Activated naive CD4-positive, alpha-beta T cell (primary cell): ENCODE data around the gene KCNQ1OT1.

Experiments used
- DNase-seq, 4 experiments: peaks; one replicate each; lab custom pipeline; 2025; lab: John Stamatoyannopoulos, UW

KCNQ1OT1 gene

DNA sequence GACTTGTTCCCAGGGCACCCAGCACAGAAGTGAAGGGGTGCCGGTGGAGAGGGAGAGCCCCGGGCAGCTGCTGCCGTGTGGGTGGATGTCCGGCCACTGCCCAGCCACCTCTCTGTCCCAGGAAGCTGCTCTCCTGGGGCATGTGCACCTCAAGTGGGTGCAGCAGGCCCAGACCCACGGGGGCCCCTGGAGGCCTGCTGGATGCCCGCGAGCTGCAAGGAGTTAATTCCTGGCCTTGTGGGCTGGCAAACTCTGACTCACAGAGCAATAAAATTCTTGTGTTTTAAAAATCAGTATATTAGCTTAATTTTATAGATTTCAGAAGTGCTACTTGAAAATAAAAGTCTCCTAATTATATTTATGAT, 37.4 kb upstream of the KCNQ1OT1 start:
- DNase-seq, result no peak

DNA sequence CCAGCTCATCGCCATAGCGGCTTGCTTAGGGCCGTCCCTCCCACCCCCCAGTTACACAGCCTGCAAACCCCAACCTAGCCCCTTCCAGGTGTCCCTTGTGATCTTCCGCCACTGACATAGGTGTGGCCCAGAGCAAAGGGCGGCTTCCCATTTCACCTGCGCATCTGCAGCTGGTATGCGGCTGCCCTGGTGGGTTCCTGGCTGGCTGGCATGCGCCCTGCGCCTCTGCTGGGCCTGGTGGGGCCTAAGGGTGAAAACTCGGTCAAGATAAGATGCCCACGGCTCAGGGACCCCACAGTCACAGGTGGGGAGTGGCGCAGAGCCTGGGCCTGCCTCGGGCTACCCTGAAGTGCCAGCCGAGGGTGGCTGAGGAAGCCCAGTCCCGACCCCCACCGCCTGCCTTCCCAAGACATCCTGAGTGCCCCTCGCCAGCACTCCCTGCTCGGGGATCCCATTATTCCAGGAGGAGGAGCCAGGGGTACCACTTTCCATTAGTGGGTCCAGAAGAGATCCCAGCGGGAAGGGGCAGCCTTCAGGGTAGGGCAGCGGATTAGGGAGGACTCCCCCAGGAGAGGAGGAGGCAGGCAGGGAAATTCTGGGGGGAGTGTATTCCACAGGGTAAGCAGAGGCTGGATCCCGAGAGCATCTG, 36.9 kb upstream of the KCNQ1OT1 start:
- no peak for DNase-seq

DNA sequence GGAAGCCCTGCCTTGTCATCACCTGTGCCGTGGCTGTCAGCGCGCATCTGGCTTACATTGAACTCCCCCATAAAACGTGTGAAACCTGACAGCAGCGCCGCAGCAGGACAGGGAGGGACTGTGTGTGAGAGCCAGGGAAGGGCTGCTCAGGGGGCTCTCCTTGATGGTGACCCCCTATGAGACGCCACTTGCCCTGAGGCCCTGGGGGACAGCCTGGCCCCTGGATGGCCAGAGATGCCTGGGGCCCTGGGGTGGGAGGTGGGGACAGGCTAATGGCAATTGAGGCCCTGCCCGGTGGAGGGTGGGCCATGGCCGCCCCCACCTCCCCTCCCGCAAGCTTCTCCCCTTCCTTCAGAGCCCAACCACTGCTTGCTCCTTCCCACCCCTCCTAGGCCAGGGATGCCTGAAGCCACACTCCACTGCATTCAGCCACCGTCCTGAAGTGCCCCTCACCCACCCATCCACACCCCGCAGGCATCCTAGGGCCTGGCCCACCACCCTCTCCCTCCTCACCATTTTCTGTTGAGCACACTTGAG, 35.3 kb upstream of the KCNQ1OT1 start:
- no peak for DNase-seq

DNA sequence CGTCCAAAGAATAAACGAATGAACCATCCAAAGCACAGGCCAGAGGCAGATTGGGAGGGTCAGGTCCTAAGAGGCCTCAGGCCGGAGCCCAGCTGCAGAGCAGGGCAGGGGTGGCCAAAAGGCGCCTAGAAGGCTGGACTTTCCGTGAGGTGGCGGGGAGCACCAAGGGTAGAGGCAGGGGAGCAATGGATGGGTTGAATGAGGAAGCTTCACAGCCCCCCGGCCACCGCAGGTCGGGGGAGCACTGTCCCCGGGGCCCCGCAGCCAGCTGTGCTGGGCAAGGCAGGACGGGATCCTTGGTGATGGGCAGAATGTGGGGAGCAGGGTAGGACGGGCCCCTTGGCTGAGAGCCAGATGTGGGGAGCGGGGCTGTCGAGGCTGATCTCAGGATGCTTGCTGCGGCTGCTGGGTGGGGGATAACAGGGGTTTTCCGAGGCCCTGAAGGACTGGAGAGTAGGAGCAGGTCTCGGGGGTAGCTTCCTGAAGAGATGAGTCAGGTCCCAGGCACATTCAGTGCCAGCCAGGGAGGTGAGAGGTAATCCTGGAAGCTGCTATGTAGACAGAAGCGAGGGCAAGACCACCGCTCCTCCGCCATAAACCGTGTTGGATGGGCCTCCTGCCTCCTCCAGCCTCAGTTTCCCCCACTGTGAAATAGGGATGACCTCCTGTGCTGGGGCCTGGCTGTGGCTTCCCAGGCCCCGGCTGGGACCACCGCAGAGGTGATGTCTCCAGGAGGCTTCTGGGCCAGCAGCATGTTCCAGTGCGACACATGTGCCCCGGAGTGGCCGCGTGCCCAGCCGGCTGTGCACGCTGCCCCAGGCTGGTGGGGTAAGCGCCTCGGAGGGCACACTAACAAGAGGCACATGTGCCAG, 34.6 kb upstream of the KCNQ1OT1 start:
- DNase-seq, result no peak

DNA sequence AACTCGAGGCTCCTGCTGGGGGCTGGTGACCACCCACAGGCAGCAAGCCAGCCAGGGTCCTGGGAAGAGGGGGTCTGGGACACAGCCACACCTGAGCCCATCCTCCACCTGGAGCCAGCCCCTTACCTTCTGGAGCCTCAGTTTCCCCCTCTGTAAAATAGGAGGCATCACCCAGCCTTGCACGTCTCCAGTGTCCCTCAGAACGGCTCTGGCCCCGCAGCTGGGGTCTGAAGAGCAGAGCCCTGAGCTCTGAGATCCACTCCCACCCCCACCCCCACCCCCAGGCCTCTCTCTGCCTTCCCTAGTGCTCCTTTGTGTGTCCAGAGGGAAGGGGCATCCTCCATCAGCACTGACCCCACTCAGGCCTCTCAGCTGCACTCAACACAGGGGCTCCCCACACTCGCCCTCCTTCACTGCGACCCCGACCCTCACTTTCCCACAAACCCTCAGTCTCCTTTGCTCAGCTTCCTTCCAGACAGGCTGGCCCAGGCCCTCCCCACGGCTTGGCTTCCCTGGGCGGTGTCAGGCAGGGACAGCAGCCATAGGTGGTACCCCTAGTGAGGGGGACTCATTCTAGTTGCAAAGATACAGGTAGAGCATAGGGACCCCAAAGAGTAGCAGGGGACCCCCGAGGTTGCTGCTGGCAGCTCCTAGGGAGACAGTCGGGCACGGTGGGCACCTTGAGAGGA, 33.3 kb upstream of the KCNQ1OT1 start:
- no peak for DNase-seq

DNA sequence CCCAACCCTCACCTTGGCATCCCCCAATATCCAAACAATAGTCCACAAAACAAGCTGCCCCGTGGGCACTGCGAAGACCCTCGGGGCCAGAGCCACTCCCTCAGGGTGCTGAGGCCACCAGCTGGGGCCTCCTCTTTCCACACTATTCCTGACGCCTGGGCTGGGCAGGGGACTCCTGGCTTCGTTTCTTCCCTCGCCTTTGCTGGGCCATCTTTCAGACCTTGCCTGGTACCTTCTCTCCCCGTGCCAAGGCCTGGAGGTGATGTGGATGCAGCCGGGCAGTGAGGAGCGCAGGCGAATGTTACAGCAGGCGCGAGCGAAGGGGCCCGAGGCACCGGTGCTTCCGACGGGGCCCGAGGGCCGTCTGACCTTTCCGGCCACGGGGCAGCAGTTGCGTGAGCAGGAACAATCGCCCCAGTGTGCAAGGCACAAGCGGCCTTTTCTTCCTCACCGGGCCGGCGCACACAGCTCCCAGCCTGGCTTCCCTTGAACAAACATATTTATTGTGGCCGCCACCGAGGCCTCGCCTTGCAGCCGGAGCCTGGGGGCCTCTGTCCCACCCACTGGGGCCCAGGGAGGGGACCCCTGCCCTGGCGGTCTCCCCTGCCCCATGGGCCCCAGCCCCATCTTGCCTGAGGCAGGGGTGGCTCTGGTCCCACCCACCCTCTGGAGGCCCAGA, 32.6 kb upstream of the KCNQ1OT1 start:
- no peak for DNase-seq

DNA sequence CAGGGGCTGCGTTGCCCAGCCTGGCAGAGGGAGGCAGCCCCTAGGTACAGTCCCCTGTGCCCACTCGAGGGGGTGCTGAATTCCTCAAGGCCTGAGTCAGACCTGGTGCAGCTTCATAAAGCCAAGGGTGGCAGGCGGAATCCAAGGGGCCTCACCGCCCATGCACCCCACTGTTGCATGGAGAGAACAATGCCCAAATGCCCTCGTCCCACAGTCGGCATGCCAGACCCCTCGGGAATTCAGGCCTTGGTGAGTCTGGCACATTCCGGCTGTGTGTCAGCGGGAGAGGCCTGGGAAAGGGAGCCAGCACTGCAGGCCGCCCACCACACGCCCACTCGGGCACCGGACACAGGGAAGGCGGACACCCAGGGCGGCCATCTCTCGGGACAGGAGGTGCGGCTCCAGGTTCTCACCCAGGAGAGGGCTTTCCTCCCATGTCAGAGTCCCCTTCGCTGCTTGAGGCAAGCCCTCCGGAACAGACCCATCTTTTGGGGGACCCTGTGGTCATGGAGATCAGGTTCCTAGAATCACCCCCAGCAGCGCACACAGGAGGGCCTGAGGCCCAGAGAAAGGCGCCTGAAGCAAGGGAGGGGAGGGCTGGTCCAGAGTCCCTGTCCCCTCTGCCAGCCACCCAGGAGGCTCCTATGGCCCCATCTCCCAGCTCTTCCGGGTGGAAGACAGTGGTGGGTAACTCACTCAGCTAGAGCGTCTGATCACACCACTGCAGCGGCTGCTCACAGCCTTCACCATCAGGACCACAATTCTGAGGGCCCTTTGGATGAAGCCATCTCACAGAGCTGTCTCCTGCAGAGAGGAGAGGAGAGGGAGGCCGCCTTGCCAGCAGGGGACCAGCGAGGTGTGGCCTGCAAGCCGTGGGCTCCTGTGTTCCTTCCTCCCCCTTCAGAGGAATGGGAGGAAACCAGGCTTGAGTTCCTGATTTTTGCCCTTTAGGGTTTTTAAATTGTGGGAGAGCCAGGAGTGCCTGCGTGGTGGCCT, 31.6 kb upstream of the KCNQ1OT1 start:
- DNase-seq, result no peak

DNA sequence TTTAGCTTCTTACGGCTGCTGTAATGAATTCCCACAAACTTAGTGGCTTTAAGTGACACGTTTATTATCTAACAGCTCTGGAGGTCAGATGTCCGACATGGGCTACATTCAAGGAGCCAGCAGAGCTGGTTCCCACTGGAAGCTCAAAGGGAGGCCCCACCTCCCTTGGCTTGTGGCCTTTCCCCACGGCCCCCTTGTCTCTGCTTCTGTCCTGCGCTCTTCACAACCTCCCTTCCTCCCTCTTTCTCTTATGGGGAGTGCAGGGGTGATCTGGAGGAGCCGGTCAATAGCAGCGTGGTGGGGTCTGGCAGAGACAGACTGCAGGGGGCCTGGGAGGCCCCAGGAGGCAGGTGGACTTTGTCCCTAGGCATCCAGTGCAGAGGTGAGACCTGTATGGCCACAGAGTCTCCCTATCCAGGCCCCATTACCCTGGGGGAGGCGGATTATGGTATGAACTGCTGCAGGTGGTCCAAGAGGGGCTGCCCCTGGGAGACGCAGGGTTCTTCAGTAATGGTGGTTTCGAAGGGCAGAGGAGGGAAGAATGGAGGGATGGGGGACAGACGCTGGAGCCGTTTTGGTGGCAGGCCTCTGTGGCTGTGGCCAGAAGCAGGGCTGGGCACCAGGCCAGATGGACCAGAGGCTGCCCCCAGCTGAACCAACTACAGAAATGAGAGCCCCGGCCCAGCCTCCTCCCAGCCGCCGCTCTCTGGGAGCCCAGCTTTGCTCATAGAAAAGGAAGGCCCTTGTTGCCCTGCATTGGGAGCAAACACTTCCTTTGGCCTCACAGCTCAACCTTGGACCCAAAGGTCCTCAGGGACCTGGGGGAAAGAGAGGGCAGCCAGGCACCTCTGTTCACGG, 30.7 kb upstream of the KCNQ1OT1 start:
- DNase-seq, result no peak

DNA sequence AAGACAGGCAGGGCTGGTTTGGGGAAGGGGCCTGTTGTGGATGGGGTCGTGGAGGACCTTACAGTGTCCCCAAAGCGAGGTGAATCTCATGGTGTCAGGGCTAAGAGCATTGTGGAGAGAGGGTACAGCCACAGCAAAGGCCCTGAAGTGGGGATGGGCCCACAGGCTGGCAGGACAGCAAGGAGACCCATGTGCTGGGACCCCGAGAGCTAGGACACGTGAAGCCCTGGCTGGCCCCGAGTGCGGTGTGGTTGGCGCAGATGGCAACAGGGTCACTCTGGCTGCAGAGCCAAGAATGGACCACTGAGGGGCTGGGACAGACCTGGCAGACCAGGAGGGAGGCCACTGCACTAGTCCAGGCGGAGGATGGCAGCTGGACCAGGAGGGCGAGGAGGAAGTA, 30.0 kb upstream of the KCNQ1OT1 start:
- DNase-seq, result no peak

DNA sequence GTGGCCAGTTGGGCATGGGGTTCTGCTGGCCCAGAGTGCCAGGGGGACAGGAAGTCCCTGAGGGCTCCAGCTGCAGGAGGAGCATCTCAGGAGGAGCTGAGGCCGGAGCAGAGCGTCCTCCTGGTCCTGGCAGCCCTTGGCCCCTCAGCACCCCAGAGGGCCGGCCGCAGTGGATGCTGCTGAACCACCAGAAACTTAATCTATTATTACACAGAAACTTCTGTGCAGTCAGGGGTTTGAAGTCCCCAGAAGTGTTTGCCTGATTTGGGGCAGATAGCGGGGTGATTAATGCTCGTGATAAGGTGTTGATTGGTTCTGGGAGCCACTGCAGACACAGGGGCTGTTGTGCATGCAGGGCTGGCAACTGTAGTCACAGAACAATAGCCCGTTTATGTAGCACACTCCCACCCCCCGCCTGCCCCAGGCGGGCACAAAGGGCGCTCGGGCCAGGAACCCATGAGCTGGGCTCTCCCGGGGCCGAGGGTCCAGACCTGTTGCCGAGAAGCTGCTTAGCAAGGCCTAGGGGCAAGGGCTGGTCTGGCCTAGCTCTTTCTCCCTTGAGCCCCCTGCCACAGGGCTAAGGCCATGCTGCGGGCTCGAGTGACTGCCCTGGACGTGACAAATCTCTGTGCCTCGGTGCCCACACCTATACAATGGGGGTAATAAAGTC, 29.0 kb upstream of the KCNQ1OT1 start:
- no peak for DNase-seq

DNA sequence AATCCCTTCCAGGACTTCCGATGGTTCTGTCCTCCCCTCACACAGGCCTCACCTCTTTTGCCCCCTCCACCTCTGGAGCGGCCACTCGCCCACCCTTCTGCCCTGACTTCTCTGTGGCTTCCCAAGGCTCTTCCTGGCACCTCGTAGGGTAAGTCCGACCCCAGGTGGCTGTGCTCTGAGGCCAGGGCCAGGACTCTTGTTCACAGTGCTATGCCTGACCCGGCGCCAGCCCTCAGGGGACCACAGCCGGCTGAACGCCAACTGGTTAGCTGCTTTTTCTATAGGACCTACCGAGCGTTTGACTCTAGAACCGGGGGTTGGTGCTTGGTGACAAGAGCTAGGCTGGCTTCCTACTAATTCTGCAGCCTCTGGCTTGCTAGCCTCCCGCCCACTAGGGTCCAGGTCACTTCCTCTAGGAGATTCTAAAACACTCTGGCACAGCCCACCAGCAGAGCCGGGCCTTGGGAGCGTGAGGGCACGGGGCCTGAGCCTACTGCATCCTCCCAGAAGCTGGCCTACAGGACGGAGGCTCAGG, 28.4 kb upstream of the KCNQ1OT1 start:
- no peak for DNase-seq

DNA sequence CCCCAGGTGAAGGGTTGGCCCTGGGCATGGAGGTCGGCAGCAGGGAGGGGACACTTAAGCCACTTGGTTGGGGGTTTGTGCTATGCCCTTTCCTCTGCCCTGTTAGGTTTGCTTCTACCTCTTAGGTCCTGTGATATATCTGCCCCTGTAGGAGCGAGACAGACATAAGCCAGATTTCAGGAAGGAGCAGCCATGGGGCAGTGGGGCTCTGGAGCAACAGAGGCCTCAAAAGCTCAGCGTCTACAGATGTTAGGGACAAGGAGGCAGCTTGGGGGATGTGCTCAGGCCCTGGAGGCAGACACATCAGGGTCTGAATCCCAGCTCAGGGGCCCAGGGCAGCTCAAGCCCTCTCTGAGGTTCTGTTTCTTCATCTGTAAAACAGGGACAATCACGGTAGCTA, 27.2 kb upstream of the KCNQ1OT1 start:
- no peak for DNase-seq

DNA sequence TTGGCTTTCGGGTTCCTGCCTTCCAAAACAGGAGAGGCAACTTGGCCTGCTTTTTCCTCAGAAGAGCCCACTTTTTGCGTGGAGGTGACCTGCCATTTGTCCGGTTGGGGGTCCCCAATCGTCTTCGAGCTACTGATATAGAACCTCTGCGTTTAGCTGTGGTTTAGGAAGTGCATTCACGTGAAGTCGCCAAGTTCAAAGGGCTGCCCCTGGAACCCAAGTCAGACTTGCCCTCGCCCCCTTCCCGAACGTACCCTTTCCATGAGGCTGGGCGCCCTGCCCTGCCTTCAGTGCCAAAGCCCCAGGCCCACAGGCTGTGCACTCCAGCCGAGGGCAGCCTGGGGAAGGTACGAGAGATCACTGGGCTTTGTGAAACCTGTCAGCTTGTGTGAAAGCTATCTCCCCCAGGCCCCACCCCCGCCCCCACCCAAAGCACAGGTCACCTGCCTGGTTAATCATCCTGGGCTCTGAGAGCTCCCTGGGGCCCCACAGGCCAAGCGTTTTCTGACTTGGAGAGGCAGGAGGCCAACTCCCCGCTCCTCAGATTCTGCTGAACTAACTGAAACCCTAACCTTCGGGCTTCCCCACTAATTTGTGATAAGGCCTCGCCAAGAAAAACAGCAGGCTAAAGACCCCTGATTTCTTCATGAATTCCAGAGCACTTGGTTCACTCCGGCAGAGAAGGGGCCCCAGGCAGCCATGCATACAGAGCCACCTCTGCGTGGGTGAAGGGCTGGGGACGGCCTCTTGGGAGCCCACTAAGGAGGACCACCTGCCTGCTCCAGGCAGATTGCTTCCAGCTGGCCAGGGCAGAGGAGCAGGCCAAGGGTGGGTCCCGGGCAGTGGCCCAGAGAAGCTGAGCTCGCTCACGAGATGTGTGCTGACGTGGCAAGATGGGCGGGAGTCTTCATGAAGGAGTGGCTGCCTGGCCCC, 25.8 kb upstream of the KCNQ1OT1 start:
- DNase-seq, result no peak

DNA sequence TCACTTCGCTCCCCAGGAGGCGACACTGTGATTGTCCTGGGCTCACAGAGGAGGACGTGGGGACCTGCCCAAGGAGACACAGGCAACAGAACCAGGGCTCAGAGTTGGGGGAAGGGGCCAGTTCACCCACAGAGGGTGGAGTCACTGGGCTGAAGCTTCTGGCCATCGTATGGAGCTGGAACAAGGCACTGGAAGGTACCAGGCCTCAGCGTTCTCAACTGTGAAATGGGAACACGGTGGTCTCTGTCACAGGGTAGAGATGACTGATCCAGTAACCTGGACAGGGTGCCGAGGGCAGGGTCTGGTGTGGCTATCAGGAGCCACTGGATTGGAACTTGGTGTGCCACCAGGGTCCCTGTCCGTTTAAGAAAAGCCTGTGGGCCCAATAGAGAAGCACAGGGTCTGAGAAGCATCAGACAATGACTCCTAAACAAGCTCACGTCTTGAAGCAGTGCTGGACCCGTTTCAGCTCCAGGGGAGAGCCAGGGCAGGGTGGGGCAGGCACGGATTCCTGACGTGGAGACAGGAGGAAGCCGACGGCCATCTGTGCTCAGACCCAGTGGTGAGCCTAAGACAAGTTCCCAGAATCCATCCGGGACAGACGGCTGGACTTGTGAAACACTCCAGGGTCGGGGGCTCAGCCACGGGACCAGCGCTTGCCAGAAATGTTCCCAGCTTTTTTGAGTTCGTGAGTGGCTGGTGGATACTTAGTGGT, 25.0 kb upstream of the KCNQ1OT1 start:
- DNase-seq, result no peak

DNA sequence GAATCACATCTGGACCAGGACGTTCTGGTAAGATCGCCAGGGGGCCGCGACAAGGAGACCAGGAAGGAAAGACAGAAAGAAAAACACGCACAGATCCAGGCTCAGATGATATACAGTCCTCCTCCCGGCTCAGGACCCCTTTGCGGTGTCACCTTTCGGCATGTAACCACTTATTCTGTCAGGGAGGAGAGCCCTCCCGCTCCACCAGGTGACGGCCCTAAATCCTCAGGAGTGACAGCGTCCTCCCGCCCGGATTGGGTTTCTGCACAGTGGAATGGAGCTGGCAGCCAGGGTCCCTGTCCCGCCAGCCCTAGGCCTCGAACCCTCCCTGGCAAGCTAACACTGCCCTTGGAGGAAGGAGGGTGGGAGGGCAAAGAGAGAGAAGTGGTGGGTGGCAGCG, 24.3 kb upstream of the KCNQ1OT1 start:
- DNase-seq, result no peak

DNA sequence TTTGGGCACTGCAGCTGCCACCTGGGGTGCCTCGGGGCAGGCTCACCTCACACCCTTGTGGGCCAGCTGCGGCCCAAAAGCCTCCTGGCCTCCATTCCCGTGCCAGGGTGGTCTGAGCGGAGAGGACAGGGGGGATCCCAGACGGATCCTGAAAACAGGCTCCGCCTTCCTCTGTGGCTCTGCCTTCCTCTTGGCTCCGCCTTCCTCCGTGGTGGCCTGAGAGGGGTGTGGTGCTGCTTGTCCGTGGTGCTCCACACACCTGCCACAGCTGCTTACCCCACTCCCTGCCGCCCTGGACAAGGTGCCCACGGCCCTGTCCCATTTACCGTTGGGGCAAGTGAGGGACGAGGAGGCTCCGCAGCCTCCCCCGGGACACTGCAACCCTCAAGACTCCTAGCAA, 23.2 kb upstream of the KCNQ1OT1 start:
- no peak for DNase-seq

DNA sequence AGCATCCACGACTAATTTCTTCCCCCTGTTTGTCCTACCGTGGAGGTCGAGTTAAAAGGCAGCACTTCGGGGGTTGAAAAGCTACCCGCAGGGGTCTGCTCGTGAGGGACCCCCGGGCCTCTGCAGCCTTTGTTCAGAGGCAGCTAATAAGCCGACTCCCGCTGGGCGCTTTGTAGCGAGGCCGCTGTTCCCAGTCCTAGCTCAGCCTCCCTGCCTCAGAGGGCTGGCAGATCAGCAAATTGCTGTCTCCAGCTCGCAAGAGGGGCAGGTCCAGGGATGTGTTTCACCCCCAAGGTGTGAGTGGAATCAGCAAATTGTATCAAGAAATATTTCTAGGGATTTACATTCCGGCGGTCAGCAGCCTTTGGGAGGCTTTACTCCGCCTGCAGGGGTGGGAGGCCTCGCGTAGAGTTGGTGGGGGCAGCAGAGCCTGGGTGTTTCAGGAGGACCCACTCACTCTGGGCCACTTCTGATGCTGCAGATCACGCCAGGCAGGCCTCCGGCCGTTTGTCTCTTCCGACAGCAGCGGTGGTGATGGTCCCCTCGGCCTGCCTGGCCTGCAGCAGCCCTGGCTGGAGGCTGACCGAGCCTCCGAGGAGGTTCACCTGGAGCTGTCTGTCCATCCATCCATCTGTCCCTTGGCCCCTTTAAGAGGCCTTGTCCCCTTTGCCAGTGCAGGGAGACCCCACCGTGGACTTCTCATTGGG, 21.6 kb upstream of the KCNQ1OT1 start:
- no peak for DNase-seq
